ENCODE data around the gene WDCP.

GRCh38 chr2:24054366-24055010 lies 7.3 kb upstream of the WDCP start:
- TF ChIP-seq POLR2AphosphoS5 (IDR thresholded peaks at IDR 0.05; ENCODE audit: low read depth, low read length), result no peak
- no peak for TF ChIP-seq POLR2A (IDR thresholded peaks at IDR 0.05; ENCODE audit: low read depth, low read length)

Measured in GM12892 (cell line).